Esophagus muscularis mucosa (tissue), 3 donors: ENCODE results near the gene CD79A.

Experiments
- CTCF ChIP-seq, 3 experiments: fragments of 200-600 bp in 2 of 3; fragments of 450-650 bp in 1 of 3; sonication (generic) in 2 of 3; IDR thresholded peaks; one replicate each; pipeline ENCODE4 v1.5.1; 2017 to 2019; ENCODE audit warnings: antibody characterized with exemption in 3 of 3, mild to moderate bottlenecking in 2 of 3, moderate library complexity in 1 of 3
- POLR2AphosphoS5 ChIP-seq, 2 donors: sonication (generic); formaldehyde crosslinking; IDR thresholded peaks; one replicate each; pipeline ENCODE4 v1.6.1; 2017; ENCODE audit warnings: antibody characterized with exemption in 2 of 2

DNA sequence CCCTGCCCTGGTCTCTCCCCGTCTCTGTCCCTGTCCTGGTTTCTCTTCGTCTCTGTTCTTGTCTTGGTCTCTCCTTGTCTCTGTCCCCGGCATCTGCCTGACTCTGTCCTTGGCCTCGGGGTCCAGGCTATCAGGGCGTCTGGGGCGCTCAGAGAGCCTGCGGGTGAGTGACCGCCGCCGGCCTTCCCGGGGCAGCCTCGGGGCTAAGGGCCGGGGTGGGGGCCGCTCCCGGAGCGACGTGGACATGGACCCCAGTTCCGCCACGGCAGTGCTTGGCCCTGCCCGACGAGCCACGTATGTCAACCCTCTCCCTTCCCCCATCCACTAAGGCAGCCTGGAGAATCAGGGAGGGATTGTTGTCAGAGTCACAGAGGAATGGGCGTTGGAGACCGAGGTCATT is 20.7 kb downstream of the CD79A start:
- TF ChIP-seq CTCF (IDR thresholded peaks at IDR 0.05) (no peak), POLR2AphosphoS5 (IDR thresholded peaks at IDR 0.05) (no peak)
